Lung (tissue), 12 donors: ENCODE results near the gene RBM8A. TPM values are rescaled to one million over a fixed set of nuclear protein-coding genes. Genes with fewer than 3 reads are reported as not detected.

Experiments
- ATAC-seq: fragments of 200-7000 bp; cut with Tn5 transposase; one replicate; pipeline ENCODE4 v1.9.1; 2020; ENCODE audit warnings: moderate number of reproducible peaks; ENCODE audit not compliant: insufficient read depth, low FRiP score
- DNase-seq, 3 donors: peaks; one replicate each; pipeline ENCODE4 v3.0.0-alpha.2; 2013 to 2017
- H3K27ac ChIP-seq, 2 donors: one replicate each; pipeline ENCODE4 v1.5.1; 2013; ENCODE audit warnings: mild to moderate bottlenecking in 2 of 2, moderate library complexity in 2 of 2, control low read depth in 1 of 2, inconsistent platforms in 1 of 2, low read depth in 1 of 2, low read length in 1 of 2
- H3K27me3 ChIP-seq, 3 donors: one replicate each; pipeline ENCODE4 v1.5.1; 2013; ENCODE audit warnings: low read length in 2 of 3; ENCODE audit not compliant: control insufficient read depth in 3 of 3, insufficient read depth in 3 of 3
- H3K36me3 ChIP-seq, 4 donors: one replicate each; pipeline ENCODE4 v1.5.1; 2013; ENCODE audit warnings: low read length in 4 of 4, mild to moderate bottlenecking in 1 of 4, moderate library complexity in 1 of 4; ENCODE audit not compliant: control insufficient read depth in 4 of 4, insufficient read depth in 4 of 4
- H3K4me1 ChIP-seq, 5 donors: one replicate each; pipeline ENCODE4 v1.5.1; 2013; ENCODE audit warnings: low read length in 5 of 5, mild to moderate bottlenecking in 2 of 5, moderate library complexity in 1 of 5; ENCODE audit not compliant: control insufficient read depth in 5 of 5, insufficient read depth in 5 of 5
- H3K4me3 ChIP-seq: one replicate; pipeline ENCODE4 v1.5.1; 2013; ENCODE audit warnings: mild to moderate bottlenecking, control low read depth, moderate library complexity
- H3K9ac ChIP-seq, 2 donors: one replicate each; pipeline ENCODE4 v1.5.1; 2013; ENCODE audit warnings: low read length in 2 of 2, control low read depth in 1 of 2; ENCODE audit not compliant: insufficient read depth in 1 of 2
- H3K9me3 ChIP-seq, 4 donors: one replicate each; pipeline ENCODE4 v1.5.1; 2013; ENCODE audit warnings: low read length in 3 of 4, mild to moderate bottlenecking in 1 of 4, moderate library complexity in 1 of 4; ENCODE audit not compliant: control insufficient read depth in 4 of 4, insufficient read depth in 3 of 4
- CTCF ChIP-seq: IDR thresholded peaks from 2 replicates; pipeline ENCODE4 v1.5.1; 2012; ENCODE audit warnings: mild to moderate bottlenecking; ENCODE audit errors: control extremely low read depth, extremely low read depth
- WGBS, 2 donors: extraction: QIAGEN DNeasy Blood & Tissue Kit; methylation state at CpG; one replicate each; pipeline ENCODE4 v1.1.7; 2013; 5-methylcytosine and 5-hydroxymethylcytosine counted together
- polyA plus RNA-seq, 2 donors: library from polyadenylated mRNA; stranded (reverse); fragments of 200-250 nt; gene quantifications; one replicate each; pipeline ENCODE4 v1.2.1, GENCODE V29; 2013
- total RNA-seq, 2 donors: library from RNA; depleted of rRNA in 1 of 2; stranded (reverse); fragments of >200 nt in 1 of 2; gene quantifications; one replicate each; pipeline ENCODE4 v1.2.1, GENCODE V29; 2014 to 2021
- donor health status: control.
- donor health status: control.
- donor health status: Bipolar disorder and iron deficiency.
- donor health status: healthy.
- donor health status: DM: yes; HTN: yes; CAD: no.

RBM8A gene
- total and polyA plus RNA-seq, 4 donors: 106 to 152 (median 125) TPM

GRCh38 chr1:145960468-145961108, 33.3 kb upstream of the RBM8A start:
- Histone ChIP-seq H3K9me3 (no peaks in the 10 kb centered on the region), H3K27me3 (peaks cover 0 to 14% (median 4%) of the 10 kb centered on the region in 3 donors), H3K4me1 (peaks cover 15 to 67% (median 20%) of the 10 kb centered on the region in 5 donors), H3K36me3 (no peaks in the 10 kb centered on the region), H3K27ac (peak overlapping the region; percentile 80 to 91), H3K9ac (peak overlapping the region; percentile 21 to 70), H3K4me3 (peak overlapping the region; percentile 60)
- WGBS, 2 donors: 1% methylated on average over 40 to 44 of the region's 44 CpGs
- ATAC-seq: peak; percentile 21
- peak; percentile 91 to 92 (median 91) for DNase-seq
- TF ChIP-seq CTCF: peak; percentile 1

GRCh38 chr1:145959957-145960467, 32.7 kb upstream of the RBM8A start:
- H3K9ac ChIP-seq: no peak overlapping the region
- H3K4me1 ChIP-seq: peaks cover 16 to 68% (median 21%) of the 10 kb centered on the region in 5 donors

GRCh38 chr1:145959333-145959732, 32.0 kb upstream of the RBM8A start:
- DNase-seq: no peak
- Histone ChIP-seq H3K9me3 (no peaks in the 10 kb centered on the region), H3K36me3 (peaks cover 0 to 3% (median 0%) of the 10 kb centered on the region in 4 donors), H3K4me1 (peaks cover 16 to 72% (median 26%) of the 10 kb centered on the region in 5 donors), H3K27ac (peak overlapping the region in 1 of 2 donors; percentile 28), H3K9ac (no peak overlapping the region), H3K27me3 (peaks cover 0 to 18% (median 4%) of the 10 kb centered on the region in 3 donors), H3K4me3 (no peak overlapping the region)
- ATAC-seq: no peak
- no peak for TF ChIP-seq CTCF

More at GRCh38 chr1:145959957-145960467, 32.7 kb upstream of the RBM8A start:
- Histone ChIP-seq H3K27ac (peak overlapping the region; percentile 80 to 91), H3K27me3 (peaks cover 0 to 18% (median 4%) of the 10 kb centered on the region in 3 donors), H3K36me3 (no peaks in the 10 kb centered on the region), H3K9me3 (no peaks in the 10 kb centered on the region), H3K4me3 (peak overlapping the region; percentile 60)
- ATAC-seq: no peak
- peak in 1 of 3 donors; percentile 37 for DNase-seq
- 10 to 13% methylated on average over 12 of the region's 12 CpGs for WGBS, 2 donors
- no peak for TF ChIP-seq CTCF
